HG02759 (cell line): ENCODE data around the gene ARHGAP28.
"Not testable (repeated sequence)": the region's sequence is repeated elsewhere in the genome, so short reads cannot be mapped to it uniquely, and the experiment has no call there.

Experiments
- ATAC-seq: cut with Tn5 transposase; IDR thresholded peaks from one replicate; pipeline ENCODE4 v1.9.1; 2021; ENCODE audit warnings: mild to moderate bottlenecking, moderate library complexity; ENCODE audit not compliant: unreplicated experiment

ARHGAP28 gene

GRCh38 chr18:6891788-6892187, 162.3 kb downstream of the ARHGAP28 start:
- no peak for ATAC-seq

GRCh38 chr18:6901286-6901926, 171.9 kb downstream of the ARHGAP28 start:
- no peak for ATAC-seq

GRCh38 chr18:6917072-6917471, 187.6 kb downstream of the ARHGAP28 start:
- no peak for ATAC-seq

- ATAC-seq, result peak; percentile 56
These were observed 190.8 kb downstream of the ARHGAP28 start for GRCh38 chr18:6920099-6920955.

- ATAC-seq, result no peak
These were observed 192.1 kb downstream of the ARHGAP28 start for GRCh38 chr18:6921571-6921970.

- no peak for ATAC-seq
These were observed 193.7 kb downstream of the ARHGAP28 start for GRCh38 chr18:6923220-6923619.

GRCh38 chr18:6927153-6927552, 197.6 kb downstream of the ARHGAP28 start:
- no peak for ATAC-seq

- ATAC-seq, result no peak
These were observed 198.8 kb downstream of the ARHGAP28 start for GRCh38 chr18:6928359-6928758.

- no peak for ATAC-seq
These were observed 200.0 kb downstream of the ARHGAP28 start for GRCh38 chr18:6929370-6930102.

GRCh38 chr18:6934859-6935258, 205.3 kb downstream of the ARHGAP28 start:
- no peak for ATAC-seq

- no peak for ATAC-seq
These were observed 208.5 kb downstream of the ARHGAP28 start for GRCh38 chr18:6938003-6938402.

- not testable (repeated sequence) for ATAC-seq
These were observed 208.9 kb downstream of the ARHGAP28 start for GRCh38 chr18:6938403-6938802.

GRCh38 chr18:6939972-6940371, 210.5 kb downstream of the ARHGAP28 start:
- no peak for ATAC-seq

GRCh38 chr18:6940451-6940850, 210.9 kb downstream of the ARHGAP28 start:
- no peak for ATAC-seq

- no peak for ATAC-seq
These were observed 212.5 kb downstream of the ARHGAP28 start for GRCh38 chr18:6941996-6942395.

GRCh38 chr18:6942742-6943141, 213.2 kb downstream of the ARHGAP28 start:
- ATAC-seq, result no peak

GRCh38 chr18:6943143-6943542, 213.6 kb downstream of the ARHGAP28 start:
- no peak for ATAC-seq

- ATAC-seq, result no peak
These were observed 218.0 kb downstream of the ARHGAP28 start for GRCh38 chr18:6947338-6948030.

GRCh38 chr18:6948281-6949055, 219.0 kb downstream of the ARHGAP28 start:
- ATAC-seq, result no peak
